GM23248 (cell line): ENCODE results near the gene GPR35. TPM values are rescaled to one million over a fixed set of nuclear protein-coding genes. Genes with fewer than 3 reads are reported as not detected.
"Not testable (repeated sequence)": the region's sequence is repeated elsewhere in the genome, so short reads cannot be mapped to it uniquely, and the experiment has no call there.

Source experiments
- DNase-seq: peaks from one replicate; pipeline ENCODE4 v3.0.0-alpha.2; 2015
- H2AFZ ChIP-seq: fragments of 200-600 bp; sonication (generic); 2 replicates; pipeline ENCODE4 v1.6.1; 2016; ENCODE audit warnings: antibody characterized with exemption
- H3F3A ChIP-seq: fragments of 200-600 bp; sonication (generic); 2 replicates; pipeline ENCODE4 v1.6.1; 2016; ENCODE audit warnings: mild to moderate bottlenecking, antibody characterized with exemption, mixed run types; ENCODE audit not compliant: insufficient read depth
- H3K27ac ChIP-seq: fragments of 200-600 bp; sonication (generic); 2 replicates; pipeline ENCODE4 v1.5.1; 2016; ENCODE audit warnings: mild to moderate bottlenecking
- H3K27me3 ChIP-seq: fragments of 200-600 bp; sonication (generic); replicated peaks from 2 replicates; pipeline ENCODE4 v1.6.1; 2016; ENCODE audit warnings: mild to moderate bottlenecking; ENCODE audit not compliant: insufficient read depth
- H3K36me3 ChIP-seq: fragments of 200-600 bp; sonication (generic); 2 replicates; pipeline ENCODE4 v1.6.1; 2016; ENCODE audit warnings: low read depth, mild to moderate bottlenecking
- H3K4me1 ChIP-seq: fragments of 200-600 bp; sonication (generic); 2 replicates; pipeline ENCODE4 v1.6.1; 2016; ENCODE audit warnings: mild to moderate bottlenecking; ENCODE audit not compliant: insufficient read depth
- H3K4me2 ChIP-seq: fragments of 200-600 bp; sonication (generic); one replicate; pipeline ENCODE4 v1.6.1; 2016; ENCODE audit warnings: mild to moderate bottlenecking; ENCODE audit not compliant: unreplicated experiment
- H3K4me3 ChIP-seq: fragments of 200-600 bp; sonication (generic); 2 replicates; pipeline ENCODE4 v1.5.1; 2016; ENCODE audit warnings: mild to moderate bottlenecking
- H3K79me2 ChIP-seq: fragments of 200-600 bp; sonication (generic); 2 replicates; pipeline ENCODE4 v1.6.1; 2016; ENCODE audit warnings: mild to moderate bottlenecking; ENCODE audit not compliant: insufficient read depth
- H3K9ac ChIP-seq: fragments of 200-600 bp; sonication (generic); 2 replicates; pipeline ENCODE4 v1.6.1; 2016; ENCODE audit warnings: mild to moderate bottlenecking
- H3K9me2 ChIP-seq: fragments of 200-600 bp; sonication (generic); 2 replicates; pipeline ENCODE4 v1.6.1; 2016; ENCODE audit warnings: mixed run types, mild to moderate bottlenecking, moderate library complexity; ENCODE audit not compliant: insufficient read depth
- H3K9me3 ChIP-seq: fragments of 200-600 bp; sonication (generic); one replicate; pipeline ENCODE4 v1.6.1; 2017; ENCODE audit warnings: low read depth
- H4K20me1 ChIP-seq: fragments of 200-600 bp; sonication (generic); 2 replicates; pipeline ENCODE4 v1.6.0; 2016; ENCODE audit not compliant: insufficient read depth
- EZH2 ChIP-seq: fragments of 200-600 bp; sonication (generic); IDR thresholded peaks from 2 replicates; pipeline ENCODE4 v1.6.1; 2018; ENCODE audit warnings: antibody characterized with exemption, mild to moderate bottlenecking; ENCODE audit not compliant: insufficient read depth, poor library complexity, severe bottlenecking
- EZH2phosphoT487 ChIP-seq: fragments of 200-600 bp; sonication (generic); IDR thresholded peaks from 2 replicates; pipeline ENCODE4 v1.6.1; 2018; ENCODE audit warnings: antibody characterized with exemption, moderate library complexity, mild to moderate bottlenecking, low read depth; ENCODE audit not compliant: insufficient read depth
- WGBS, 2 experiments: methylation state at CpG; one replicate each; pipeline ENCODE4 v1.1.6; 2015 to 2017; ENCODE audit warnings: low lambda C conversion rate in 2 of 2, low coverage in 1 of 2; ENCODE audit errors: missing lambda C conversion rate in 2 of 2; 5-methylcytosine and 5-hydroxymethylcytosine counted together
- in situ Hi-C: fragments of 300-500 bp; cut with MboI; formaldehyde crosslinking; loops from 2 replicates; pipeline ENCODE4 v1.15.0; 2020
- polyA plus RNA-seq: library from polyadenylated mRNA; unstranded; fragments of >200 nt; fragmentation: Nextera tagmentation; extraction: Ambion mirVana; gene quantifications from 2 replicates; pipeline ENCODE4 v1.2.1, GENCODE V29; 2016
- total RNA-seq: library from RNA; depleted of rRNA; stranded (reverse); fragments of >200 nt; shearing (Covaris generic); gene quantifications from 2 replicates; pipeline ENCODE4 v1.2.3, GENCODE V29; 2014

The GPR35 gene
- total and polyA plus RNA-seq, 2 experiments from 2014 or later = 0.14 TPM; not detected in 1

GRCh38 chr2:240664622-240665021 is 39.3 kb downstream of the GPR35 start:
- H3K4me1 ChIP-seq = no peaks in the 10 kb centered on the region
- no peaks in the 10 kb centered on the region for H3K9me2 ChIP-seq
- no peak overlapping the region for H2AFZ ChIP-seq
- no peaks in the 10 kb centered on the region for H3K9me3 ChIP-seq
- H3K4me2 ChIP-seq = no peak overlapping the region
- H4K20me1 ChIP-seq = no peaks in the 10 kb centered on the region
- WGBS, 2 experiments = 27 to 35% methylated on average over 1 of the region's 1 CpG
- no peaks in the 10 kb centered on the region for H3K79me2 ChIP-seq
- H3K9ac ChIP-seq = no peak overlapping the region
- no peak overlapping the region for H3K4me3 ChIP-seq
- no peaks in the 10 kb centered on the region for H3K36me3 ChIP-seq
- H3F3A ChIP-seq = no peaks in the 10 kb centered on the region
- H3K27me3 ChIP-seq = peaks cover 63% of the 10 kb centered on the region
- TF ChIP-seq EZH2 (no peak), EZH2phosphoT487 (no peak)
- H3K27ac ChIP-seq = no peak overlapping the region
- DNase-seq = no peak
- in situ Hi-C loops = no loop called here

- Histone ChIP-seq H3K4me1 (no peaks in the 10 kb centered on the region), H3K36me3 (no peaks in the 10 kb centered on the region), H3K27ac (no peak overlapping the region), H3K4me2 (no peak overlapping the region), H3F3A (no peaks in the 10 kb centered on the region), H3K9me3 (no peaks in the 10 kb centered on the region), H4K20me1 (no peaks in the 10 kb centered on the region), H3K9ac (no peak overlapping the region), H3K27me3 (peaks cover 66% of the 10 kb centered on the region), H3K4me3 (no peak overlapping the region), H2AFZ (no peak overlapping the region), H3K79me2 (no peaks in the 10 kb centered on the region), H3K9me2 (no peaks in the 10 kb centered on the region)
- TF ChIP-seq EZH2 (no peak), EZH2phosphoT487 (no peak)
- 47 to 53% methylated on average over 7 of the region's 7 CpGs for WGBS, 2 experiments
- DNase-seq = no peak
- in situ Hi-C loops = no loop called here
Observed at GRCh38 chr2:240670402-240670801, 45.1 kb downstream of the GPR35 start.

- H2AFZ ChIP-seq = no peak overlapping the region
- 44 to 61% methylated on average over 4 of the region's 4 CpGs for WGBS, 2 experiments
- H3K9me3 ChIP-seq = no peaks in the 10 kb centered on the region
- H3K4me2 ChIP-seq = no peak overlapping the region
- H3K9me2 ChIP-seq = no peaks in the 10 kb centered on the region
- no peak overlapping the region for H3K4me3 ChIP-seq
- H3K9ac ChIP-seq = no peak overlapping the region
- no peak for DNase-seq
- TF ChIP-seq EZH2phosphoT487 (no peak), EZH2 (no peak)
- H3K36me3 ChIP-seq = no peaks in the 10 kb centered on the region
- peaks cover 61% of the 10 kb centered on the region for H3K27me3 ChIP-seq
- H3K79me2 ChIP-seq = no peaks in the 10 kb centered on the region
- H3K27ac ChIP-seq = no peak overlapping the region
- no peaks in the 10 kb centered on the region for H4K20me1 ChIP-seq
- H3K4me1 ChIP-seq = no peaks in the 10 kb centered on the region
- in situ Hi-C loops = no loop called here
- H3F3A ChIP-seq = no peaks in the 10 kb centered on the region
Observed at GRCh38 chr2:240670950-240671349, 45.7 kb downstream of the GPR35 start.

- WGBS, 2 experiments = 47 to 56% methylated on average over 39 to 42 of the region's 46 CpGs
- Histone ChIP-seq H3K27ac (no peak overlapping the region), H3K9ac (no peak overlapping the region), H4K20me1 (no peaks in the 10 kb centered on the region), H3K4me2 (no peak overlapping the region), H3K4me1 (no peaks in the 10 kb centered on the region), H2AFZ (no peak overlapping the region), H3K9me3 (no peaks in the 10 kb centered on the region), H3K4me3 (no peak overlapping the region), H3K27me3 (peaks cover 49% of the 10 kb centered on the region; the same call in 1 of the 2 replicates), H3K36me3 (no peaks in the 10 kb centered on the region), H3F3A (no peaks in the 10 kb centered on the region), H3K9me2 (no peaks in the 10 kb centered on the region), H3K79me2 (no peaks in the 10 kb centered on the region)
- no peak for DNase-seq
- in situ Hi-C loops = no loop called here
- no peak for TF ChIP-seq EZH2phosphoT487
- no peak for TF ChIP-seq EZH2
Observed at GRCh38 chr2:240672076-240672700, 46.9 kb downstream of the GPR35 start.

- H2AFZ ChIP-seq = no peak overlapping the region
- peaks cover 43% of the 10 kb centered on the region; the same call in 1 of the 2 replicates for H3K27me3 ChIP-seq
- H3K36me3 ChIP-seq = no peaks in the 10 kb centered on the region
- no peaks in the 10 kb centered on the region for H3K9me2 ChIP-seq
- H3K79me2 ChIP-seq = no peaks in the 10 kb centered on the region
- WGBS, 2 experiments = 11 to 16% methylated on average over 43 to 53 of the region's 55 CpGs
- in situ Hi-C loops = no loop called here
- no peaks in the 10 kb centered on the region for H3K9me3 ChIP-seq
- no peak for DNase-seq
- H3K4me2 ChIP-seq = no peak overlapping the region
- H3K4me1 ChIP-seq = no peaks in the 10 kb centered on the region
- H3K9ac ChIP-seq = no peak overlapping the region
- H4K20me1 ChIP-seq = no peaks in the 10 kb centered on the region
- H3K4me3 ChIP-seq = no peak overlapping the region
- no peaks in the 10 kb centered on the region for H3F3A ChIP-seq
- no peak for TF ChIP-seq EZH2
- no peak for TF ChIP-seq EZH2phosphoT487
- no peak overlapping the region for H3K27ac ChIP-seq
Observed at GRCh38 chr2:240672701-240673190, 47.5 kb downstream of the GPR35 start.

- peaks cover 33% of the 10 kb centered on the region; the same call in 1 of the 2 replicates for H3K27me3 ChIP-seq
- in situ Hi-C loops, H3K27ac ChIP-seq, H4K20me1 ChIP-seq, H3K9ac ChIP-seq, DNase-seq, H3K9me3 ChIP-seq, H3K4me2 ChIP-seq, H3K4me1 ChIP-seq, H2AFZ ChIP-seq, H3K36me3 ChIP-seq, H3F3A ChIP-seq, H3K4me3 ChIP-seq, H3K9me2 ChIP-seq, H3K79me2 ChIP-seq: not testable (repeated sequence)
- 2 to 3% methylated on average over 8 to 11 of the region's 16 CpGs for WGBS, 2 experiments
Observed at GRCh38 chr2:240674461-240675184, 49.3 kb downstream of the GPR35 start.
